Anterior cingulate cortex (tissue), 58 donors: ENCODE data around the gene REELD1.

Experiments used
- DNase-seq, 58 donors: peaks; one replicate each; lab custom pipeline; 2025; lab: John Stamatoyannopoulos, UW

Gene REELD1

GRCh38 chr4:146214238-146214637 is at the start of gene REELD1:
REELD1 (plus strand) TSS chr4:146214538; CDS start chr4:146216953, 2,415 bp downstream.
- no peak for DNase-seq

DNA sequence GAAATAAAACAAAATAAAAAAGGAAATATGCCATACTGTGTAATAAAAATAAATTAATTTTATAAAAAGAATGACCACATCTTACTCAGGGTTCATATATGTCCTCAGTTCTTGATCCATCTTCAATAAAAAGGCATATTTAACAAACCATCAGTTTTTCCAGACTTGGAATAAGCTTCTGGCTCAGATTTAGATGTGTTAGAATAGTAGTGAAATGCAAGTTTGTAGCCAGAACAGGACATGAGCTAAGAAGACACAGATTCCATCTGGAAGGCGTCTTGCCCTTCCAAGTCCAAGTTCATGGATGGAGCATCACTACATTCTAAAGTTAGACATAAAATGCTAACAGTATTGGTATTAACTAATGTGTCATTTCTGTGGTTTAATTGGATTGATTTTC is 49.1 kb upstream of the REELD1 start:
- DNase-seq: no peak

DNA sequence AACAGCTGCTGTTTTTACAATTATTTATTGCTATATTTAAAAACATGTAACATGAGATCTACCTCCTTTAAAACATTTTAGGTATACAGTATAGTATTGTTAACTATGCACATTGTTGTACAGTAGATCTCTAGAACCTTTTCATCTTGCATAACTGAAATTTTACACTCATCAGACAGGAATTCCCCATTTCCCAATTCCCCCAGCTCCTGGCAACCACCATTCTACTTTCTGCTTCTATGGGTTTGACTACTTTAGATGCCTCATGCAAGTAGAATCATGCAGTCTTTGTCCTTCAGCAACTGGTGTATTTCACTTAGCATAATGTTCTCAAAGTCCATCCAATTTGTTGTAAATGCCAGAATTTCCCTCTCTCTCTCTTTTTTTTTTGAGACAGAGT is 48.5 kb upstream of the REELD1 start:
- no peak for DNase-seq

DNA sequence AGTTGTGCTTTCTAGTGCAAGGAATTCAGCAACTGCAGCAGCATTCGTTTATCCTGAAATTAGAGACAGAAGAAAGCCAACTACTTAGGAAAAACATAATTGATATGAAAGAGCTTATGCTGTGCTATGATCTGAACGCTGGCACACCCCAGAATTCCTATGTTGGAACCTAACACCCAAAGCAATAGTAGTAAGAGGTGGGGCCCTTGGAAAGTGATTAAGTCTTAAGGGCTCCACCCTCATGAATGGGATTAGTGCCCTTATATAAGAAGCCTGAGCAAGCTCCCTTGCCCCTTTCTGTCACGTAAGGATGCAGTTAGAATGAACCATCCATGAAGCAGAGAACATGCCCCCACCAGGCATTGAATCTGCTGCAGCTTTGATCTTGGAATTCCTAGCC is 44.2 kb upstream of the REELD1 start:
- DNase-seq: no peak

DNA sequence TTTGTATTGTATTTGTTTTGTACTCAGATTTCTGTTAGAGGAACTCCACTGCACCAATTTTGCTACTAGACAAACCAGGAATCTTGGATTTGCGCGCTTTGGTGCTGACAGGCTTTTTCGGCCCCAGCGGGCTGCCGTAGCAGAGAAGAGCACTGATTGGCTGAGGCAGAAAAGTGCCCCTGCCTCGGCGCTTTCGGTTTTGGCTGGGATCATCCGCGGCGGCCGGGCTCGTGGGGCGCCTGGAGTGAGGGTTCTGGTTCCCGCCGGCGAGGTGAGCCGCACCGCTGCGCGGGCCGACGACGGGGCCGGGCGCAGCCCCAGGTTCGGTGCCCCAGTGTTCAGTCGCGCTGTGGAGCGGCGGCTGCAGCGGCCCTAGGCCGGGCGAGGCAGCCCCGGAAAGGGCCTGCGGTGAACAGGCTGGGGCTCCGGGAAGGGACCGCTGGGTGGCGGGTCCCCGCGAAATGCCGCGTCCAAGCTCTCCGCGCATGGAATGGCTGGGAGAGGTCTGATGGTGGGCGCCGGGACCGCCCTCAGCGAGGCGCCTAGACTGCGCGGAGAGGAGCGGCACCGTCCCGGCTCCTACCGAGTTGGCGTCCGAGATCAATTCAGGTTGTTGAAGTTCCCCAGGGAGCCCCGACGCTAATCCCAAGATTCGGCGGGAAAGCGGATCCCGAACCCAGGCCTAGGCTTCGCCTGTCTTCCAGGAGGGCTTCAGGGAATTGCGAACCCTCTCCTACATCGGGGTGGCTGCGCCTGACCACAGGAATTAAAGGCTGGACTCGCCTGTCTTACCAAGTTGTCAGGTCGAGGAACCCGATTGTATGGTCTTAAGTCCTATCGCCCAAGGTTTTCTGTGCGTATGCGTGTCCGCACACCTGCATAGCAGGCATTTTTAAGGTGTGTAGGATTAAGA is 38.5 kb upstream of the REELD1 start, which contains the start of gene LSM6:
TSS of gene LSM6 (plus strand) at position 178 of the 913 bp plus-strand sequence. CDS start 7,204 bp downstream, outside the sequence.
- peak; percentile 25 to 93 (median 87) for DNase-seq

DNA sequence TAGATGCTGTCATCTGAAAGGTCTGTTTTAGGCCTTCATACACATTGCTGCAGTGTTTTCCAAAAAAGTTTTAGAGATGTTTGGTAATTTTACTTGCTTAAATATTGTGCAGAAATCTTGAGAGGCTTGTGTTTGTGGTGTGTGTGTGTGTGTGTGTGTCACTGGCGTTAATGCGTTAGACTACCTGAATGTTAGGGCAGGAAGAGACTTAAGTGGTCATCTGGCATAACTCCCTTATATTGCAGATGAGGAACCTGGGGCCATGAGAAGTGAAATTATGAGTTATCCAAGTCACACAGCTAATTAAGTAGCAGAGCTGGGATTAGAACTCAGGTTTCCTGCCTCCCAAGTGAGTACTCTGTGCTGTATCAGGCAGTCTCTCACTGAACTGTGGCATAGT is 37.4 kb upstream of the REELD1 start:
- no peak for DNase-seq

- no peak for DNase-seq
Measured at GRCh38 chr4:146178126-146178525, 36.2 kb upstream of the REELD1 start.

DNA sequence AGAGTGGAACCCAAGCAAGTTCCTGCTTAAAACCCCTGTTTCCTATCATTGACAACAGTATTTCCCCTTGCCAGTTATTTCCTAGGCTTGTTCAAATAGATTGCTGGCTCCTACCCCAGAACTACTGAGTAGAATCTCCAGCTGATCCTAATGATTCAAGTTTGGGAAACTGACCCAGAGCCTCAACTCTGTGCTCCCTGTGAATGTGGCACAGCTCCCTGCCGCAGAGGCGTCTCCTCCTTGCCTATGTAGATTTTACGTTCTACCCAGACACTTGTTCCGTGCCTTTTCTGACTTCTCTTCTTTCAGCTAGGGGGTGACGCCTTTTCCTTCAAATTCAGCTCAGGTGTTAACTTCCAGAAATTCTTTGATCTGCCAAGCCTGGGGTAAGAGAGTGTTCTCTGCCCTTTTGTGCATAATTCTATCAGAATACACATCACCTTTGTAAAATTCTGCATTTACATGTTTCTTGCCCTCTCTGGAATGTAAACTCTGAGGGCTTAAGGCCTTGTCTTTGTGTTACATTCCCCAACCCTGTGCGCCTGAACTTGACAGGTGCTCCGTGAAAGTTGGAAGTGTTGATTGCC is 34.5 kb upstream of the REELD1 start:
- peak in 5 of 58 donors; percentile 1 to 18 (median 11) for DNase-seq

GRCh38 chr4:146182443-146182842 is 31.9 kb upstream of the REELD1 start:
- no peak for DNase-seq

GRCh38 chr4:146183209-146183608 is 31.1 kb upstream of the REELD1 start:
- DNase-seq: no peak

DNA sequence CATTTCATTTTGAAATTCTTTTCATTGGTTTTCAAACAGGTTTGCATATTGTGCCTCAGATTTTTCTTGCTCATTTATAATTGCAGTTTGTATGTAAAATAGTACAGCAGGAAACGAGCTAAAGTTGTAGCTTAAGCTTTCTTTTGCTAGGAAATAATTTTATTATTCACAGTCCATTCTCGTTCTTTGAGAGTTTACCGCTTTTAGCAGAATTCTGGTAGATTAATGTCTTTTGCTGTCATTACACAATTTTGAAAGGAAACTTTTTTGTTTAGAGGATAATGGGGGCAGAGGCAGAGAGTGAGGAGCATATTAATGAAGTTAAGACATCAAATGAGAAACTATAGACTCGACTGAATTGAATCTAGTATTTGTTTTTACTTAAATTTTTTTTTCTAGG is 28.3 kb upstream of the REELD1 start:
- DNase-seq: no peak

GRCh38 chr4:146186596-146186995 is 27.7 kb upstream of the REELD1 start:
- DNase-seq: peak in 2 of 58 donors; percentile 13 to 15

- DNase-seq: no peak
Measured at GRCh38 chr4:146190456-146190855, 23.9 kb upstream of the REELD1 start.

GRCh38 chr4:146191766-146192458 is 22.4 kb upstream of the REELD1 start:
- DNase-seq: no peak

DNA sequence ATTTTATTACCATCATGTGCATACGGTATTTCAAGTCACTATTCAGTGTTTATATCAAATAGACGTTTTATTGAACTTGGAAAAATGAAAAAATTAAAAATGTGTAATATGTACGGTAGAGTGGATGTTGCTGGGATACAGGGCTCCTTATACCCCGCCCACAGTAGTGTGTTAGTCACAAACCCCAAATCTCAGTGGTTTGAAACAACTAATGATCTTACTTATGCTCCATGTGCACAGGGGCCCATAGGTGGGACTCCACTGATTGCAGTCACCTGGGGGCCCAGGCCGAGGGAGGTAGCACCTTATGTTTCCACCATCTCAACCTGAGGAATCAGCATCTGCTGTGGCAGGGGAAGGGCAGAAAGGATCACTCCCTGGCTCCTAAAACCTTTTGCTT is 20.7 kb upstream of the REELD1 start:
- DNase-seq: no peak

- no peak for DNase-seq
Measured at GRCh38 chr4:146194212-146194611, 20.1 kb upstream of the REELD1 start.

DNA sequence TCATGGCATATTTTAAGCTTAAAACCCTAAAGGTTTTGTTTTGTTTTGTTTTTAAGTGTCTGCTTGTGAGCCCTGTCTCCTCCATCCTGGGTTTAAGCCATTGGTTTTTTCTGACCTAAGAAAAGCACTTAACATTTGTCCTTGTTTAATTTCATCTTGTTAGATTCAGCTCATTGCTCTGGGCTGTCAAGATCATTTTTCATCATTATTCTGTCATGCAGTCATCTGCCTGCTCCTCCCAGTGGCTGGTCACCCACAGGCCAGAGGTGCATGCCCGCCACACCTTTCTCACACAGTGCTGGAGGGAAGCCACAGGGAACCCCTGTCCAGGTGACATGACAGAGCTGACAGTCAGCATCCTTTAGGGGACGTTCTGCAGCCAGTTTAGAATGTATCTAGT is 11.7 kb upstream of the REELD1 start:
- DNase-seq: no peak

DNA sequence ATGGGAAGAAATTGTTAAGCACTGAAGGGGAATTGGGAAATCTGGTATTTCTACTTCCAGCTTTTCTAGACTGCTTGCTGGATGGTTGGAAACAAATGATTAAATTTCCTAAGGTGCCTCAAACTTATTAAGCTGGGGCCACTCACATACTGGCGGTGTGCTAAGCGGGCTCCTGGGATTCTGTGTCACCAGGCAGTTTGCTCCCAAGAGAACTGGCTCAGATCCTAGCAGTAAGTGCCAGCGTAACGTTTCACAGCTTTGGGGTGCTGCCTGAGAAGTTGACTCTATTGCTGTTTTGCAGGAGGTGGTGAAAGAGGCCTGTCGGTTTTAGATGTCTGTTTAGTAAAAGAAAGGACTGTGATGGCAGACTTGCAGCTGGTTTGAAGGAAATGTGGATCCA is 6.9 kb upstream of the REELD1 start:
- DNase-seq: peak in 12 of 58 donors; percentile 5 to 55 (median 18)

GRCh38 chr4:146210890-146211289 is 3.4 kb upstream of the REELD1 start:
- DNase-seq: no peak

- peak in 2 of 58 donors; percentile 6 to 29 for DNase-seq
Measured at GRCh38 chr4:146211440-146211839, 2.9 kb upstream of the REELD1 start.

- peak in 1 of 58 donors; percentile 11 for DNase-seq
Measured at GRCh38 chr4:146212781-146213180, 1.6 kb upstream of the REELD1 start.
